HG03442 (cell line): ENCODE results near the gene TMEM25.
"Not testable (repeated sequence)": the region's sequence is repeated elsewhere in the genome, so short reads cannot be mapped to it uniquely, and the experiment has no call there.

Experiments
- ATAC-seq: cut with Tn5 transposase; IDR thresholded peaks from one replicate; pipeline ENCODE4 v1.9.1; 2021; ENCODE audit warnings: mild to moderate bottlenecking, moderate library complexity; ENCODE audit not compliant: unreplicated experiment

Gene TMEM25

DNA sequence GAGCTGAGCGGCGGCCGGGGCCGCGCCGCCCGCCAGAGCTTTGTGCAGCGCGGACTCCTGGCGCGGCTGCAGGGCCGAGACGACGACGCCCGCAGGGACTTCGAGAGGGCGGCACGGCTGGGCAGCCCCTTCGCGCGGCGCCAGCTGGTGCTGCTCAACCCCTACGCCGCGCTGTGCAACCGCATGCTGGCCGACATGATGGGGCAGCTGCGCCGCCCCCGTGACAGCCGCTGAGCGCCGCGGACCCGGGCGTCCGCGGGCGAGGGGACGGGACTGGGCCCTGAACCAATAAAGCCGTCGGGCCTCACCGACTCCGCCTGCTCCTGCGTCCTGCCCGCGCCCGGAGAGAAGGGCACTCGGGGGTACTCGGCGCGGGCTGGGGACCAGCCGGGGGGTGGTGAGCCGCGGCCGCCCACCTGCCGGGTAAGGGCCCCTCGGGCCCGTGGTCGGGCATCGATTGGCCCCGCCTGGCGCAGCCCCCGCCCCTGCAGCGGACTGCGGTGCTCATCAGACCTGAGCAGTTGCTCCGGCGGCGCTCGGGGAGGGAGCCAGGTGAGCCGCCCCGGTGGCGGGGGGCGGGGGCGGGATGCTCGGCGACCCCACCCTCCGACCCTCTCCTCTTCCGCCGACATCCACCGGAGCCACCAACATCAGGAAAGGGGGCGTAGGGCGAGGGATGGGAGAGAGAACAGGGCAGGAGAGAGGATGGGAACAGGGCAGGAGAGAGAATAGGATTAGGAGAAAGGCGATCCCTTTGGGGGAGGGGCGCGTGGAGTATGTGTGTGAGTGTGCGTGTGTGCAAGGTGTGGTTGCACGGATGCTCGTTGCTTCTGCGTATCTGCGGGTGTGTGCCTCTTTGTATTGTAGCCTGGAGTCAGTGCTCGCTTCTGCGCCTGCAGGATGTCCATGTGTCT is at the start of gene TMEM25:
Gene TMEM25 (plus strand): TSS at position 510 of the 914 bp plus-strand sequence. CDS start 610 bp downstream, outside the sequence.
- peak; percentile 64 for ATAC-seq

DNA sequence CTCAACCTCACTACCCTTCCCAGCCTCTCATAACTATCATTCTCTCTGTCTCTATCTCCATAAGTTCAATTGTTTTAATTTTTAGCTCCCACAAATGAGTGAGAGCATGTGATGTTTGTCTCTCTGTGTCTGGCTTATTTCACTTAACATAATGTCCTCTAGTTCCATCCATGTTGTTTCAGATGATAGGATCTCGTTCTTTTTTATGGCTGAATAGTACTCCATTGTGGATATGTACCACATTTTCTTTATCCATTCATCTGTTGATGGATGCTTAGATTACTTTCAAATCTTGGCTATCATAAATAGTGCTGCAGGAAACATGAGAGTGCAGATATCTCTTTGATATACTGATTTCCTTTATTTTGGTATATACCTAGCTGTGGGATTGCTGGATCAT is 49.8 kb upstream of the TMEM25 start:
- not testable (repeated sequence) for ATAC-seq

DNA sequence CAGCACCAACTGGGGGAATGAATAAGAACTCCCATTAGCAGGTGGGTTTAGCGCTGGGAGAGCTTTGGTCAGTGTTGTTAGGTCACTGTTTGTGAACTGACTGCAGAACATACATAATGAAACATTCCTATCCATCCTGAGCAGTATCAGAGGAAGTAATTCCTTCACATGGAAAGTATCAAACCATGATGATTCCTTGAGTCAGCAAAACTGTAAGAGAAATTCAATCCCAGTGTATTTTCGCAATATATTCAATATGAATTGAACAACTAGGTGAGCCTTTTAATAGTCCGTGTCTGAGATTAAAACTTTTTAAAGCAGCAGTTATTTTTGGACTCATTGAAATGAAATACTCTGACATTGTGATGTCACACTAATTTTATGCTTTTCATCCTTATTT is 46.6 kb upstream of the TMEM25 start:
- no peak for ATAC-seq

DNA sequence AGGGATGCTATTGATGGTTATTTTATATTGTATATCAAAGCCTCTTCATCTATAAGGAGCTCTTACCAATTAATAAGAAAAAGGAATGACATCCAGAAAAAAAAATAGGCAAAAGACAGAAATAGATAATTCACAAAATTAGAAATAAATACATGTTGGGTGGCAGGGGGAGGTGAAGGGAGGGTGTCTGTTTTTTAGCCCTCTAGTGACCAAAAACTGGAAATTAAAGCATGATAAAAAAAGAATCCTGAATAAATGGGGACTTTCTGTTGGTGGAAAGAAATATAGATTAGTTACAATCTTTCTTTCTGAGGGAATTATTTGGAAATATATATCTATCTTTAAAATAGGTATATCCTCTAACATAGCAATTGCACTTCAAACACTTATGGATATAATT is 45.7 kb upstream of the TMEM25 start:
- ATAC-seq = no peak

DNA sequence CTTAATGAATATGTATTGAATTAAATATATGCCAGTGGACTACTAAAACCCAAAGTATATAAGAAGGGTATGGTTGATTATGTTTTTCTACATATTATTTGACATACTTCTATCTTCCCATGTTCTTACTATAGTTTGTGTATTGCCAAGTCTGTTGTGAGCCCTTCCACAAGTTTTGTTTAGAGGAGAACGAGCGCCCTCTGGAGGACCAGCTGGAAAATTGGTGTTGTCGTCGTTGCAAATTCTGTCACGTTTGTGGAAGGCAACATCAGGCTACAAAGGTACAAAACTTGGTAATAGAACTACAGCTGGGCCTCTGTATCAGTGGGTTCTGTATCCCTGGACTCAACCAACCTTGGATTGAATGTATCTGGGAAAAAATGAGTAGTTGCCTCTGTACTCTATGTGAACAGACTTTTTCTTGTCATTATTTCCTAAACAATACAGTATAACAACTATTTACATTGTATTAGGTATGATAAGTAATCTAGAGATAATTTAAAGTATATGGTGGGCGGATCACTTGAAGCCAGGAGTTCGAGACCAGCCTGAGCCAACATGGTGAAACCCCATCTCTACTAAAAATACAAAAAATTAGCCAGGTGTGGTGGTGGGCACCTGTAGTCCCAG is 42.4 kb upstream of the TMEM25 start:
- no peak for ATAC-seq

DNA sequence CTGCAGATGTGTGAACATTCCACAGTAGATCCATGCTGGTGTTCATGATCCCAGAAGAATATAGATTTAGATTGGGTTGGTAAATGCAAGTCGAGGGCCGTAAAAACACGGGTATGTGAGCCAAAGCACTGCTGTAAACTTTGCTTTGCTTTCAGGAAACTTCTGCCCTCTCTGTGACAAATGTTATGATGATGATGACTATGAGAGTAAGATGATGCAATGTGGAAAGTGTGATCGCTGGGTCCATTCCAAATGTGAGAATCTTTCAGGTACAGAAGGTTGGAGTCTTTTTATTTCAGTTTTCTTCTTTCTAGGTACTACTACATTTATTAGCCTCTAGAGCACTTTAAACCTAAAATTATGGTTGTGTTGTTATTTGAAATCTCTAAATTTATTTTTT is 40.0 kb upstream of the TMEM25 start:
- ATAC-seq = no peak

DNA sequence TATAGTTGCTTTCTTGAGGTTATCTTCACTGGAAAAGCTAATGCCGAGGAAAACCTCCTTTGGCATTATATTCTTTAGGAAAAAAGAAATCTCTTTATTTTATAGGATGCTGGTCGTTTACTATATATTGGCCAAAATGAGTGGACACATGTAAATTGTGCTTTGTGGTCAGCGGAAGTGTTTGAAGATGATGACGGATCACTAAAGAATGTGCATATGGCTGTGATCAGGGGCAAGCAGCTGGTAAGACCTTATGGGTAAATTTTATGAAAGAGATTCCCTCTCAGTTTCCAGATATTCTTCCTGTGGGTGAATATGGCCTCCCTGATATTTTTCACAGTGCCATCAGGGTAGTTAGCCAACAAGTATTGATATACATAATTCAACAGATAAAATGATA is 33.2 kb upstream of the TMEM25 start:
- ATAC-seq = no peak

DNA sequence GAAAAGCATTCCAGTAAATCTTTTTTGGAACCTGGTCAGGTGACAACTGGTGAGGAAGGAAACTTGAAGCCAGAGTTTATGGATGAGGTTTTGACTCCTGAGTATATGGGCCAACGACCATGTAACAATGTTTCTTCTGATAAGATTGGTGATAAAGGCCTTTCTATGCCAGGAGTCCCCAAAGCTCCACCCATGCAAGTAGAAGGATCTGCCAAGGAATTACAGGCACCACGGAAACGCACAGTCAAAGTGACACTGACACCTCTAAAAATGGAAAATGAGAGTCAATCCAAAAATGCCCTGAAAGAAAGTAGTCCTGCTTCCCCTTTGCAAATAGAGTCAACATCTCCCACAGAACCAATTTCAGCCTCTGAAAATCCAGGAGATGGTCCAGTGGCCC is 27.8 kb upstream of the TMEM25 start:
- no peak for ATAC-seq

DNA sequence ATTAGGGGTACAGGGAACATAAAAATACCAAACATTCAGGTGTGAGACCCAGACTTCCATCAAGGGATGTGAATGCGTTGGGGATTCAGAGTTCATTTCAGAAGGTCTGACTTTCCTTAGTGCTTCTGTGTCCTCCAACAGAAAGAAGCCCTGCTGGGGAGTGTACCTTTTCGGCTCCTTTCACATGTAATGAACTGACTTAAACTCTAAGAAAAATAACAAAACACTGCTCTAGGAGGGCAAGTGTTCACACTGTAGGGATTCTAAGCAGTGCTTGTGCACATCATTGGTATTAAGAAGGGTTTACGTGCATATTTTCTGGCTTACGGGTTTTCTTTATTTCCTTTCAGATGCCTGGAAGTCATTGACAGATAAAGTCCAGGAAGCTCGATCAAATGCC is 19.4 kb upstream of the TMEM25 start:
- no peak for ATAC-seq

DNA sequence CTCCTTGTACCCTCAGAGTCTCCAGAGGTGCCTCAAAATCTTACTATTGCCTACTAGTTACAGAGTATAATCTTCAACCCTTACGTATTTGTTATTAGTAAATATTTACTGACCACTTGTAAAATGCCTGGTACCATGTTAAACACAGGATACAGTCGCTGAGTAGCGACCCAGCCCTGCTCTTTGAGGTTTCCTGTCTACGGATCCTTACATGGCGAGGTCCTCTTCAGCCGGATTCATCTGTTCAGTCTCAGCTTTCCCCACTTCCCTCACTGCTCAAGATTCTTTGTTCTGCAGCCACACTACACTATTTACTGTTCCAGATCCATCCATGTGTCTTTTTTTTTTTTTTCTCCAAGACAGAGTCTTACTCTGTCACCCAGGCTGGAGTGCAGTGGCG is 16.9 kb upstream of the TMEM25 start:
- no peak for ATAC-seq

DNA sequence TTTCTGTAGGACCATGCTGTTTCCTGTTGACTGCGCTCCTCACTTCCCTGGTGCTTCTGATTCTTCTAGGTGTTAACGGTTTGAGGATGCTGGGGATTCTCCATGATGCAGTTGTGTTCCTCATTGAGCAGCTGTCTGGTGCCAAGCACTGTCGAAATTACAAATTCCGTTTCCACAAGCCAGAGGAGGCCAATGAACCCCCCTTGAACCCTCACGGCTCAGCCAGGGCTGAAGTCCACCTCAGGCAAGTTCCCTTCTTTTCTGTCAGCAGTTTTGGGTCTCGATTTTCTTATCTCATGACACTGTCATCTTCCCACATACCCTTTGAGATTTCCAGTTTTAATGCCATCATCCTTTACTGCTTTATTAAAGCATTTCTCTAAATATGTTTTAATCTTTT is 11.4 kb upstream of the TMEM25 start:
- no peak for ATAC-seq

DNA sequence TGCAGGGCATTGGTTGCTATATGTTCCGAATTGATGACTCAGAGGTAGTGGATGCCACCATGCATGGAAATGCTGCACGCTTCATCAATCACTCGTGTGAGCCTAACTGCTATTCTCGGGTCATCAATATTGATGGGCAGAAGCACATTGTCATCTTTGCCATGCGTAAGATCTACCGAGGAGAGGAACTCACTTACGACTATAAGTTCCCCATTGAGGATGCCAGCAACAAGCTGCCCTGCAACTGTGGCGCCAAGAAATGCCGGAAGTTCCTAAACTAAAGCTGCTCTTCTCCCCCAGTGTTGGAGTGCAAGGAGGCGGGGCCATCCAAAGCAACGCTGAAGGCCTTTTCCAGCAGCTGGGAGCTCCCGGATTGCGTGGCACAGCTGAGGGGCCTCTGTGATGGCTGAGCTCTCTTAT is 9.1 kb upstream of the TMEM25 start:
- no peak for ATAC-seq

DNA sequence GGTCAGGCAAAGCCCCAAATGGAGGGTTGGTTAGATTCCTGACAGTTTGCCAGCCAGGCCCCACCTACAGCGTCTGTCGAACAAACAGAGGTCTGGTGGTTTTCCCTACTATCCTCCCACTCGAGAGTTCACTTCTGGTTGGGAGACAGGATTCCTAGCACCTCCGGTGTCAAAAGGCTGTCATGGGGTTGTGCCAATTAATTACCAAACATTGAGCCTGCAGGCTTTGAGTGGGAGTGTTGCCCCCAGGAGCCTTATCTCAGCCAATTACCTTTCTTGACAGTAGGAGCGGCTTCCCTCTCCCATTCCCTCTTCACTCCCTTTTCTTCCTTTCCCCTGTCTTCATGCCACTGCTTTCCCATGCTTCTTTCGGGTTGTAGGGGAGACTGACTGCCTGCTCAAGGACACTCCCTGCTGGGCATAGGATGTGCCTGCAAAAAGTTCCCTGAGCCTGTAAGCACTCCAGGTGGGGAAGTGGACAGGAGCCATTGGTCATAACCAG is 8.4 kb upstream of the TMEM25 start:
- no peak for ATAC-seq

DNA sequence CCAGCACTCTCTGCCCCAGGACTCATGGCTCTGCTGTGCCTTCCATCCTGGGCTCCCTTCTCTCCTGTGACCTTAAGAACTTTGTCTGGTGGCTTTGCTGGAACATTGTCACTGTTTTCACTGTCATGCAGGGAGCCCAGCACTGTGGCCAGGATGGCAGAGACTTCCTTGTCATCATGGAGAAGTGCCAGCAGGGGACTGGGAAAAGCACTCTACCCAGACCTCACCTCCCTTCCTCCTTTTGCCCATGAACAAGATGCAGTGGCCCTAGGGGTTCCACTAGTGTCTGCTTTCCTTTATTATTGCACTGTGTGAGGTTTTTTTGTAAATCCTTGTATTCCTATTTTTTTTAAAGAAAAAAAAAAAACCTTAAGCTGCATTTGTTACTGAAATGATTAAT is 6.6 kb upstream of the TMEM25 start:
- ATAC-seq = no peak

DNA sequence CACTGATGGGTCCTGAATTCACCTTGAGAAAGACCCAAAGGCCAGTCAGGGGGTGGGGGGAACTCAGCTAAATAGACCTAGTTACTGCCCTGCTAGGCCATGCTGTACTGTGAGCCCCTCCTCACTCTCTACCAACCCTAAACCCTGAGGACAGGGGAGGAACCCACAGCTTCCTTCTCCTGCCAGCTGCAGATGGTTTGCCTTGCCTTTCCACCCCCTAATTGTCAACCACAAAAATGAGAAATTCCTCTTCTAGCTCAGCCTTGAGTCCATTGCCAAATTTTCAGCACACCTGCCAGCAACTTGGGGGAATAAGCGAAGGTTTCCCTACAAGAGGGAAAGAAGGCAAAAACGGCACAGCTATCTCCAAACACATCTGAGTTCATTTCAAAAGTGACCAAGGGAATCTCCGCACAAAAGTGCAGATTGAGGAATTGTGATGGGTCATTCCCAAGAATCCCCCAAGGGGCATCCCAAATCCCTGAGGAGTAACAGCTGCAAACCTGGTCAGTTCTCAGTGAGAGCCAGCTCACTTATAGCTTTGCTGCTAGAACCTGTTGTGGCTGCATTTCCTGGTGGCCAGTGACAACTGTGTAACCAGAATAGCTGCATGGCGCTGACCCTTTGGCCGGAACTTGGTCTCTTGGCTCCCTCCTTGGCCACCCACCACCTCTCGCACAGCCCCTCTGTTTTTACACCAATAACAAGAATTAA is 6.1 kb upstream of the TMEM25 start:
- ATAC-seq = no peak

DNA sequence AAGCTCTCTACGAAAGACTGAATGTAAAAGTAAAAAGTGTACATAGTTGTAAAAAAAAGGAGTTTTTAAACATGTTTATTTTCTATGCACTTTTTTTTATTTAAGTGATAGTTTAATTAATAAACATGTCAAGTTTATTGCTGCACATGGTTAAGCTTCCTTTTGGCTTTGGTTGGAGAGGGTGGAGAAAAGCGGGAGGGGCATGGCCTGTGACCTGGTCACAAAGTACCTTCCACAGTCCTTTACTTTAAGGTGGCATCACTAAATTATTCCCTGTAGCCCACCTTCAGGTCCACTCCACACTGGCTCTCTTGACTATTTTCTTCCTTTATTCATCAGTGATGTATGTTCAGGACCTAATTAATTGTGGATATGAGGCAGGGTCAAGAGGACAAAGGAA is 4.3 kb upstream of the TMEM25 start:
- ATAC-seq = no peak

DNA sequence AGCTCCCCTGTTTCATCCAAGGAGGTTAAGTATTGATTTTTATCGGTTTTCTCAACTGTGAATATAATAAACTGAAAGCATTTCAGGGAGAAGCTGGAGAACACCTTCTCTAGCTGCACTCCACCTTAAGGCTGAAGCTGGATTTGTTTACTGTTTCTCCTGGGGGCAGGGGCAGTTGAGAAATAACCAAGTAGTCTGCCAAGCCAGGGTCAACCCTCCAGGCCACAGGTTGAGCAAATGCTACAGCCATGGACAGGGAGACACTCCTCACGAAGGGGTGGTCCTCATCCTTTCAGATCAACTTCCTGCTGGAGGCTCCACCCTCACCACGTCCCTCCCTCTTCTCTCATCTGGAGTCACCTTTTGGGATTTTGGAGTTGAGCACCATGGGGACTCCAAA is 3.9 kb upstream of the TMEM25 start, which contains the start of gene TTC36:
Gene TTC36 (plus strand): TSS at position 366 of the 400 bp plus-strand sequence. CDS start 21 bp downstream, at position 387.
- no peak for ATAC-seq

DNA sequence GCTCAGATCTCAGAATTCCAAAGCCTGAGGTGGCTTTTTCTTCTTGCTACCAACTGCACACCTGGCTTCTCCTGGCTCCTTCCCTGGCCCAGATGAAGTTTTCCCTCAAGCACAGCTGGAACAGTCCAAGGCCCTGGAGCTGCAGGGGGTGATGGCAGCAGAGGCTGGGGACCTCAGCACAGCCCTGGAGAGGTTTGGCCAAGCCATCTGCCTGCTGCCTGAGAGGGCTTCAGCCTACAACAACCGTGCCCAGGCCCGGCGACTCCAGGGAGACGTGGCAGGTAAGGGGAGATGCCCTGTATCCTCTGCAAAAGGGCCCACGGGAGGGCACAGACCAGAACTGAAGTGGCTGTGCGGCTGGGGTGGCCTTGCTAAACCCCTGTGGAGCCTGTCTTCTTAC is 2.5 kb upstream of the TMEM25 start:
- ATAC-seq = no peak

DNA sequence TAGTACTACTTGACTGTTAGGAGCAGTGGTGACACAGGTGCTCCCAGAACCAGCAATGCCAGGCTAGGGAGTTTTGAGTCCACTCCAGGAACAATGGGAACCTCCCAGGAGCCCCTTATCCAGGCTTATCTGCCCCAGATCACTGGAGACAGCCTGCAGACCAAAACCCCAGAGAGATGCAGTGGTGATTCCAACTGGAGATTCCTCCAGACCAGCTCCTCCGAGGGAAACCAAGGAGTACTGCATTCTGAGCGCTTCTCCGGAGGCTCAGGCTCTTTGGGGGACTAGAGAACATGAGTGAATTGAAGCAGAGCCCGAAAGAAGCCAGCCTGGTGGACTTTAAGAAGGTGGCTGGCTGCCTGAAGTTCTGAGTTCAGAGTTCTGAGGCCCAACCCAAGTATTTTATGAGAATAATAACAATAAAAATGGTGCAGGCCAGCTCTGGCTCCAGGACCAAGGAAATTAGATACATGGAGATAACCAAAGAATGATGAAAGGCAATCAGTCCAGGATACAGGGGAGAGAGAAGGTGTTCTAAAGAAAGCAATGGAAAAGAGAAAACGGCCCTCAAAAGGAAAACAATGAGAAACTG is 1.3 kb upstream of the TMEM25 start:
- ATAC-seq = no peak

DNA sequence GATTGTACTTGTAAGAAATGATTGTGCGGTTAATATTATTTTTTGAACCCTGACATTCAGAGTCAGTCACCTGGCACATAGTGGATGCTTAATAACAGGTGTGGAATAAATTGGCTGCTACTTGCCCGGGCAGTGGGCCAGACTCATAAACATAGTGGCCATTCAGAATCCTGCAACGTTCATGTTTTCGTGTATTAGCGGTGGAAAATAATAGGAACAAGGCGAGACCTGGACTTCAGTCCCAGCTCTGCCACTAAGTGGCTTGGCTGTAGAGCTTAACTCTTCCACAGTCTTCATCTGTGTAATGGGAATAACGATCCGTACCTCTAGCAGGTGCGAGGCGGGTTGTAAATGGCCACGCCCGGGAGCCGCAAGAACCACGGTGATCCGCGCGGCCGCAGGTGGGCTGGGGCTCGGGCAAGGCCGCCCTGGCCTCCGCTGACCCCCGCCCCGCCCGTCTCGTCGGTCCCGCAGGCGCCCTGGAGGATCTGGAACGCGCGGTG is 761 bp upstream of the TMEM25 start:
- no peak for ATAC-seq

DNA sequence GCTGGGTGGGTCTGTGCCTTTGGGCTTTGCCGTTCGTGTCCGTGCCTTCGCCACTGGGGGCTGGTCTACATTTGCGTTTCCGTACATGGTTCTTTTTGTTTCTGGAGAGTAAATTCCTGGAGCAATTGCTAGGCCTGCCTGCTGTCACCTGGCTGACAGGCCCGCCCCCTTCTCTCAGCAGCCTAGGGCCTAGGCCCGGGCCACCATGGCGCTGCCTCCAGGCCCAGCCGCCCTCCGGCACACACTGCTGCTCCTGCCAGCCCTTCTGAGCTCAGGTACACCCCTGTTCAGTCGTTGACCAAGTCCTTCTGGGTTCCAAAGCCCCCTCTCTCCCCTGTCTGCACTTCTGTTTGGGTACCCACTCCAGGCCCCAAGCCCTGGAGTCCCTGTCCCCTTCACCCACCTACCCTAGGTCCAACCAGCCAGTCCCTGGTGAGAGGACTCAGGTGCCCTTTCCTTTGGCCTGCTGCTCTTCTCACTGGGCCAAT is 649 bp downstream of the TMEM25 start:
- ATAC-seq = no peak
